Measurements from ENCODE around the gene SLFN5. TPM values are rescaled to one million over a fixed set of nuclear protein-coding genes. Genes with fewer than 3 reads are reported as not detected.

SLFN5 gene
- total RNA-seq, 1 donor from 2014 or later: 90.5 TPM

GRCh38 chr17:35235917-35236316 lies 7.0 kb upstream of the SLFN5 start:
- Mint-ChIP-seq H3K36me3 (ENCODE audit: low read depth) (peaks cover 2% of the 10 kb centered on the region), H3K4me1 (ENCODE audit: low read depth) (peaks cover 7% of the 10 kb centered on the region), H3K27ac (ENCODE audit: unreplicated experiment) (no peak overlapping the region), H3K4me3 (ENCODE audit: unreplicated experiment) (no peak overlapping the region), H3K9me3 (ENCODE audit: low read depth) (peaks cover 16% of the 10 kb centered on the region), H3K27me3 (ENCODE audit: low read depth) (peaks cover 8% of the 10 kb centered on the region)
- no peak for DNase-seq (ENCODE audit: low spot score)
- no peak for TF ChIP-seq CTCF (IDR thresholded peaks at IDR 0.05)

GRCh38 chr17:35236821-35237220 lies 6.1 kb upstream of the SLFN5 start:
- peaks cover 6% of the 10 kb centered on the region for H3K27me3 Mint-ChIP-seq (ENCODE audit: low read depth)
- no peak for DNase-seq (ENCODE audit: low spot score)
- H3K4me1 Mint-ChIP-seq (ENCODE audit: low read depth): peaks cover 12% of the 10 kb centered on the region
- peaks cover 2% of the 10 kb centered on the region for H3K36me3 Mint-ChIP-seq (ENCODE audit: low read depth)
- peaks cover 15% of the 10 kb centered on the region for H3K9me3 Mint-ChIP-seq (ENCODE audit: low read depth)
- no peak overlapping the region for H3K4me3 Mint-ChIP-seq (ENCODE audit: unreplicated experiment)
- no peak overlapping the region for H3K27ac Mint-ChIP-seq (ENCODE audit: unreplicated experiment)
- no peak for TF ChIP-seq CTCF (IDR thresholded peaks at IDR 0.05)

- DNase-seq (ENCODE audit: low spot score): no peak
- H3K4me1 Mint-ChIP-seq (ENCODE audit: low read depth): peaks cover 15% of the 10 kb centered on the region
- H3K4me3 Mint-ChIP-seq (ENCODE audit: unreplicated experiment): no peak overlapping the region
- H3K9me3 Mint-ChIP-seq (ENCODE audit: low read depth): peaks cover 15% of the 10 kb centered on the region
- TF ChIP-seq CTCF (IDR thresholded peaks at IDR 0.05): no peak
- no peak overlapping the region for H3K27ac Mint-ChIP-seq (ENCODE audit: unreplicated experiment)
- H3K36me3 Mint-ChIP-seq (ENCODE audit: low read depth): peaks cover 2% of the 10 kb centered on the region
- peaks cover 3% of the 10 kb centered on the region for H3K27me3 Mint-ChIP-seq (ENCODE audit: low read depth)
These were observed 4.1 kb upstream of the SLFN5 start for GRCh38 chr17:35238821-35239220.

GRCh38 chr17:35239823-35240222 lies 3.0 kb upstream of the SLFN5 start:
- H3K27ac Mint-ChIP-seq (ENCODE audit: unreplicated experiment): no peak overlapping the region
- no peak for TF ChIP-seq CTCF (IDR thresholded peaks at IDR 0.05)
- H3K27me3 Mint-ChIP-seq (ENCODE audit: low read depth): peaks cover 3% of the 10 kb centered on the region
- peaks cover 25% of the 10 kb centered on the region for H3K4me1 Mint-ChIP-seq (ENCODE audit: low read depth)
- no peak for DNase-seq (ENCODE audit: low spot score)
- peaks cover 2% of the 10 kb centered on the region for H3K36me3 Mint-ChIP-seq (ENCODE audit: low read depth)
- H3K9me3 Mint-ChIP-seq (ENCODE audit: low read depth): peaks cover 13% of the 10 kb centered on the region
- H3K4me3 Mint-ChIP-seq (ENCODE audit: unreplicated experiment): no peak overlapping the region

GRCh38 chr17:35240861-35241260 lies 2.0 kb upstream of the SLFN5 start:
- Mint-ChIP-seq H3K9me3 (ENCODE audit: low read depth) (peaks cover 4% of the 10 kb centered on the region), H3K27ac (ENCODE audit: unreplicated experiment) (no peak overlapping the region), H3K27me3 (ENCODE audit: low read depth) (peaks cover 3% of the 10 kb centered on the region), H3K36me3 (ENCODE audit: low read depth) (peaks cover 2% of the 10 kb centered on the region), H3K4me3 (ENCODE audit: unreplicated experiment) (no peak overlapping the region), H3K4me1 (ENCODE audit: low read depth) (peaks cover 36% of the 10 kb centered on the region)
- no peak for DNase-seq (ENCODE audit: low spot score)
- TF ChIP-seq CTCF (IDR thresholded peaks at IDR 0.05): no peak
